ENCODE results near the gene FPR1.

The FPR1 gene

DNA sequence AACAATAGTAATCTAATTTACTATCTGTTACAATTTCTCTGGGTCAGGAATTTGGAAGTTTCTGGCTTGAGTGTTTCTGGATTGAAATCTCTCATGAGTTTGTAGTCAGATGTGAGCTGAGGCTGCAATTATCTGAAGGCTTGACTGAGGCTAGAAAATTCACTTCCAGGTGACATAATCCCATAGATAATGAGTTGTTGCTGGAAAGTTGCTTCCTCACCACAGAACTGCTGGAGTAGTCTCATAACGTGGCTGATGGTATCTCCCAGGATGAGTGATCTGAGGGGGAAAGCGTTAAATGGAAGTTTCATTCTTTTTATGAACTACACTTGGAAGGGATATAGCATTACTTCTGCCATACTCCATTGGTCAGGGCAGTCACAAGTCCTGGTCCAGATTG is 28.0 kb upstream of the FPR1 start:
- in situ Hi-C loops (cut with MboI; ENCODE audit: low sequenced_read_pairs), result loop anchor here (5.0 kb wide), 1 partner anchor 122 kb away; no protein-coding TSS in a partner anchor

DNA sequence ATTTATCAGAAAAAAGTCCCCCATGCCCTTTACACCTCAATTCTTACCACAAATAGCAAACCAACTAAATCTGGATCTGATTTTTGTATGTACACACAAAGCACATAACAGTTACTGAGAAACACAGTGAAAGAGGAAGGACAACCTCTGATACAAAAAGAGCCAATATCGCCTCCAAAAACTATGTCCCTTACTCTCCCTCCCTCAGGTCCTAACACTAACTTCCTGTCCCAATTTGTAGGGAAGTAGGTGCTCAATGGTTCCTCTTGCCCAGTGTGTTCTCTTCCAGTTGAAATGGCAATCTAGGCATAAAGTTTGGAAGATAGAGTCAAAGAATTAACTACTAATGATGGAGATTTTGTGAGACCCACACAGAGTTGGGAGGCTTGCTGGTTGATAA is 27.5 kb upstream of the FPR1 start:
- in situ Hi-C loops (cut with MboI; ENCODE audit: low sequenced_read_pairs), result loop anchor here (5.0 kb wide), 1 partner anchor 122 kb away; no protein-coding TSS in a partner anchor

DNA sequence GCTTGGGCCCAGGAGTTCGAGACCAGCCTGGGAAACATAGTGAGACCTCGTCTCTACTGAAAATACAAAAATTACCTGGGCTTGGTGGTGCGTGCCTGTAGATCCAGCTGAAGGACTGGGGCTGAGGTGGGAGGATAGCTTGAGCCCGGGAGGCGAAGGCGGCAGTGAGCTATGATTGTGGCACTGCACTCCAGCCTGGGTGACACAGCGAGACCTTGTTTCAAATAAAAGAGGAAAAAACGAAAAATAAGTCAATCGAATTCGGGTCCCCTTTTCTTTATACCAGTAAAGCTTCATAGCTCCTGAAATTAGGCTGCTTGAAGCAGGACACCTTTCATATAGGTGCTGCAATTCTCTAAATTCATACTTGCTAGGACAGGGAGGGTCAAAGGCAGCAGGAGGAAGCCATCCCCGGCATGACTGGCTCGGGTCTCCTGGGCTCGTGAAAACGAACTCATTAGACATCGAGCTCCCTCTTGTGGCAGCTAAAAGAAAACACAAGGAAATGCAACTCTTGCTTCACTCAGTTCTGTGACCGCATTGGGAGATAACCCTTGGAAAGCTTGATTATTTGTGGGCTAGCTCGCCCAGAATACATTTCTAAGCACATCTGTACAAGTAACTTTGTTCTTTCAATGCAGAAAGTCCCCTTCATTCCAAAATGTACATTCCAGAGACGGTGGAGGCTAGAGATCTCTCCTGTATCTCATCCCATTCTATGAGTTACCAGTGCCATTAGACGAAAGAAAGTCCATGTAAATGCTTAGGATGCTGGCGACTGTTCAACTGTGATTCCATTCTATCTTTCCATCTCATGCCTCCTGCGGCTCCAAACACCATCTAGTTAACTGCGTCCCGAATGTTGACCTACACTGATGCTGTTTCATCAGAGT is 26.1 kb upstream of the FPR1 start:
- in situ Hi-C loops (cut with MboI; ENCODE audit: low sequenced_read_pairs), result loop anchor here (5.0 kb wide), 1 partner anchor 121 kb away; no protein-coding TSS in a partner anchor

DNA sequence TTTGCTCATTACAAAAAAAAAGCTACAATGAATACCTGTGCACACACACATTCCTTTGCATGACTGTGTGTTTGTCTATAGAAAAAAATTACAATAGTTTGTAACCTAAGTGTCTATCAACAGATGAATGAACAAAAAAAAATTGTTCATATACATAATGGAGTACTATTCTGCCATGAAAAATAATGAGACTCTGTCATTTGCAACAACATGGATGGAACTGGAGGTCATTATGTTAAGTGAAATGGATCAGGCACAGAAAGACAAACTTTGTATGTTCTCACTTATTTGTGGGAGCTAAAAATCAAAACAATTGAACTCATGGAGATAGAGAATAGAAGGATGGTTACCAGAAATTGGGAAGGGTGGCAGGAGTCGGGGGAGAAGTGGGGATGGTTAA is 24.9 kb upstream of the FPR1 start:
- in situ Hi-C loops (cut with MboI; ENCODE audit: low sequenced_read_pairs), result loop anchor here (5.0 kb wide), 1 partner anchor 119 kb away; no protein-coding TSS in a partner anchor

DNA sequence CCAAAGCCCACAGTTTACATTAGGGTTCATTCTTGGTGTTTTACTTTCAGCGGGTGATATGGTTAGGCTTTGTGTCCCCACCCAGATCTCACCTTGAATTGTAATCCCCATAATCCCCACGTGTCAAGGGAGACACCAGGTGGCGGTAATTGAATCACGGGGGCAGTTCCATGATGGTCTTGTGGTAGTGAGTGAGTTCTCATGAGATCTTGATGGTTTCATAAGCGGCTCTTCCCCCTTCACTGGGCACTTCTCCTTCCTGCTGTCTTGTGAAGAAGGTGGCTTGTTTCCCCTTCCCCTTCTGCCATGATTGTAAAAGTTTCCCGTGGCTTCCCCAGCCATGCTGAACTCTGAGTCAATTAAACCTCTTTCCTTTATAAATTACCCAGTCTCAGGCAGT is 21.3 kb upstream of the FPR1 start:
- in situ Hi-C loops (cut with MboI; ENCODE audit: low sequenced_read_pairs), result no loop called here

DNA sequence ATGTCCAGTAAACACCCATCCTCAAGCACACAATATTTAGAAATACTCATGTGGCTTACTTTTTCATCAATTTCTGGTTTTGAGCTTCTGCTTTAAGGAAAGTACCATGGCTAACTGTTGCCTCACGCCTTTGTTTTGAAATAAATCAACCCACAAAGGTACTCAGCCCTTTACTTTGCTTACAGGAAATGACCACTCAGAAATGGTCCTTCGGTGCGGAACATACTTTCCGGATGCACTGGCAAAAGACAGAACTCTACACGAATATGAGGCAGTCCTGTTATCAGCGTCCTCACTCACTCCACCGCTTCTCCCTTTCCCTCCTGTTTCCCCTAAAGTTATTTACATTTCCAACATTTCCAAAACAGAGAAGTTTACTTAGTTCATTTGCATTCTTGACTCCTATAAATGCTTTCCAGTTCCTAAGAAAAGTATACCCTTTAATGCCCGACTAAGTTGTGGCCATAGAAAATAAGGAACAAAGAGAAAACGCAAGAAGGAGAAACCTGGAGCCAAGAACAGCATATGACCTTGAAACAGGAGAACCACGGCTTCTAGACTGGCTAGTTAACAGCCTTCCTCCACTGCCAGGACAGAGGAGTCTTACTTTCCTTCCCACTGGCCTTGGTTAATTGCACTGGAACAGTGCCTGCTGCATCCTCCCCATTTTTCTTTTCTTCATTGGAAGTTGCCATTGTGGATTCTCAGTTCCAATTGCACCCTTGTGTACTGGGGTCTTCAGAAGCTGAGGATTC is 19.9 kb upstream of the FPR1 start:
- in situ Hi-C loops (cut with MboI; ENCODE audit: low sequenced_read_pairs), result no loop called here

DNA sequence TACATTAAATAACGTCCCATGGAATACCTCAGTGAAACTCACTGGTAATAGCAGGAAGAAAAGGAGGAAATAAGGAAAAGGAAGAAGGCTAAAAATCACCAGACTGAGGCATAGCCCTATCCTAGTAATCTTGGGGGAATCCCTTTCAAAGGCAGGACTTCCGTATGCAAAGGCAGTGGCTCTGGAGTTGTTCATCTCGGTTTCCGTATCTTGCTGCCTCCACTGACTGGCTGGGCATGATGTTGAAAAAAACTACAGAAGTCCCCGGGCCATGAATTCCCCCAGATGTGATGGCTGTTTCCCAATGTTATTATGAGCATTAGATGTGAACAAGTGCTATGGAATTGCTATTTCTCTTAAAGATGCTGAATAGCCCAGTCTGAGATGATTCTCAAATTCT is 14.8 kb upstream of the FPR1 start:
- in situ Hi-C loops (cut with MboI; ENCODE audit: low sequenced_read_pairs), result no loop called here

DNA sequence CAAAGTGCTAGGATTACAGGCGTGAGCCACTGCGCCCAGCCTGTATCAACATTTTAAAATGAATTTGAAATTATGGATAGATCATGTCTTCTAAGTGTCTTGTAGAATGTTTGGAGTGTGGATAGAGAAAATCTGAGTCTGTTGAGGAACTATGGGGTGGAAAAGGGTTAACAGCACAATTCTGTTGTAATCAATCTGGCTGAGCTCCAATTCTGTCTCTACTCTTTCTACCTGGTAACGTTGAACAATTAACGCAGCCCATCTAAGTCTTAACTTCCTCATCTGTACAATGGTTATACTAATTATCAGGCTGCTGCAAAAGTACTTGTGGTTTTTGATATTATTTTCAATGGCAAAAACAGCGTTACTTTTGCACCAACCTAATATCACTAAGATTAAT is 13.4 kb upstream of the FPR1 start:
- in situ Hi-C loops (cut with MboI; ENCODE audit: low sequenced_read_pairs), result no loop called here

DNA sequence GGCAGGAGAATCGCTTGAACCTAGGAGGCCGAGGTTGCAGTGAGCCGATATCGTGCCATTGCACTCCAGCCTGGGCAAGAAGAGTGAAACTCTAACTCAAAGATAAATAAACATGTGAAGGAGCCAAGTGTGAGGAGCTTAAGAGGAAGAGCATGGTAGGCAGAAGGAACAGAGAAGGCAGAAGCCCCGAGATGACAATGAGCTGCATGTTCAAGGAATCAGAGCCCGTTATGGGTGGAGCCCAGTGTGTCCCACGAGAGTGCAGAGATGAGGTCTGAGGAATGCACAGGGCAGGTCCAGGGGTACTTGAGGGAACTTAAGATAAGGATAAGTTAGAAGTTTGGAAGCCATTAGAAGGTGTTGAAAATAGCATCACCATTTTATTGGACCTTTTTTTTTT is 10.0 kb upstream of the FPR1 start:
- in situ Hi-C loops (cut with MboI; ENCODE audit: low sequenced_read_pairs), result no loop called here

DNA sequence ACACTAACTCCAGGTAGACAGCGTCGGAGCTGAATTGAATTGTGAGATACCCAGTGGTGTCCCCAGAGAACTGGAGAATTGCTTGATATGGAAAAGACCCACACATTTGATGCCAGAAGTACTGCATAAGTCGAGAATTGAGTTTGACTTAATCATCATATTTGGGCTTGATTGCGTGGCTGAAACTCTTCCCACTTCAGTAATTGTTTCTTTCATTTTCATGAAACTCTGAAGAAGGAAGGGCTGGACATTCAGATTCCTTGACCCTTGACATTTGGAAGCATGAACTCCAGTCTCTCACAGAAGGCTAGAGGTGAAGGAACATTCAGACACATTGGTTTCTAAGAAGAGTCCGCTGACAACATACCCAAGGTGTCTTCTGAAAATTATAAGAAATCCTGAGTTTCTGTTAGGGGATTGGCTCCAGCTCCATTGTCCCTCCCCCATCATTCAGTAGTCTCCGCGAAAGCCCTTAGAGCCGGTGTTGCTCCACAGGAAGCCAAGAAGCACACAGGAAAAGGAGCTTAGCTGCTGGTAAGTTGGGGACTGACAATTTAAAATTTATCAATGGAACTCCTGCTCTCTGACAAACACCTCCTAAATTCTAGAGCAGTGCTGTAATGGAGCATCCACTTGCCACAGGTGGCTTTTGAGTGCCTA is 9.1 kb upstream of the FPR1 start, which contains the start of gene FPR2:
Gene FPR2 (plus strand): TSS at position 484 of the 660 bp plus-strand sequence. CDS start 7,479 bp downstream, outside the sequence.
- in situ Hi-C loops (cut with MboI; ENCODE audit: low sequenced_read_pairs), result no loop called here

DNA sequence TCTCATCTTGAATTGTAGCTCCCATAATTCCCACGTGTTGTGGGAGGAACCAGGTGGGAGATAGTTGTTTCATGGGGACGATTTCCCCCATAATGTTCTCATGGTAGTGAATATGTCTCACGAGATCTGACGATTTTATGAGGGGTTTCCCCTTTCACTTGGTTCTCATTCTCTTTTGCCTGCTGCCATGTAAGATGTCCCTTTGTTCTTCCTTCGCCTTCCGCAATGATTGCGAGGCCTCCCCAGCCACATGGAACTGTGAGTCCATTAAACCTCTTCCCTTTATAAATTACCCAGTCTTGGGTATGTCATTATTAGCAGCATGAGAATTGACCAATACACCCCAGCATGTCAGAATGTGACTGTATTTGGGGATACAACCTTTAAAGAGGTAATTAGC is 3.9 kb upstream of the FPR1 start:
- in situ Hi-C loops (cut with MboI; ENCODE audit: low sequenced_read_pairs), result no loop called here

DNA sequence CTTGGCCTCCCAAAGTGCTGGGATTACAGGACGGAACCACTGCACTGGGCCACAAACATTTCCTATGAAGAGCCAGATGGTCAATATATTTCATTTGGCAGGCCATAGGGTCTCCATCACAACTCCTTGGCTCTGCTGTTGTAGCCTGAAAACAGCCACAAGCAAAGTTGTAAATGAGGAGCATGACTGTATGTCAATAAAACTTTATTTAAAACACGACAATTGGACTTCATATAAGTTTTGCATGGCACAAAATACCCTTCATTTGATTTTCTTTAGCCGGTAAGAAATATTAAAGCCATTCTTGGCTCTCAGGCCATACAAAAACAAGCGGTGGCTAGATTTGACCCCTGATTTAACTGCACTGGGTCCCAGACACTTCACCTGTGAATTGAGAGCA is 3.1 kb upstream of the FPR1 start:
- in situ Hi-C loops (cut with MboI; ENCODE audit: low sequenced_read_pairs), result no loop called here

DNA sequence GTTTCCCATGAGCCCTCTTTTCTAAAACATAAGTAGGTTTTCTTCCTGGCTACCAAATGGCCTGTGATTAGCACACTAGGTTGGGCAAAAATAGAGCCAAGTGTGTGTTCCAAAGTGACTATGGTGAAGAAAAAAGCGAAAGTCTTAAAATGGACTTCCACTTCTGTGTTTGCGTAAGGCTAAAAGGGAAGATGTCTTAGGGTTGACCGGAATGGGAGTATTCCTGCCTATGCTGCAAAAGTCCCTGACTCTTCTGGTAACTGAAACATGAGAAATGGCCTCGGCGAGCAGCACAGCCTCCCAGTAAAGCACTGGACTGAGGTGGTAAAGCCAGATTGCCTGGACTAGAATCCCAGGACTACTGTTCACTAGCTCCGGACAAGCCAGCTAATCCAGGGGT is 2.4 kb upstream of the FPR1 start:
- in situ Hi-C loops (cut with MboI; ENCODE audit: low sequenced_read_pairs), result no loop called here

DNA sequence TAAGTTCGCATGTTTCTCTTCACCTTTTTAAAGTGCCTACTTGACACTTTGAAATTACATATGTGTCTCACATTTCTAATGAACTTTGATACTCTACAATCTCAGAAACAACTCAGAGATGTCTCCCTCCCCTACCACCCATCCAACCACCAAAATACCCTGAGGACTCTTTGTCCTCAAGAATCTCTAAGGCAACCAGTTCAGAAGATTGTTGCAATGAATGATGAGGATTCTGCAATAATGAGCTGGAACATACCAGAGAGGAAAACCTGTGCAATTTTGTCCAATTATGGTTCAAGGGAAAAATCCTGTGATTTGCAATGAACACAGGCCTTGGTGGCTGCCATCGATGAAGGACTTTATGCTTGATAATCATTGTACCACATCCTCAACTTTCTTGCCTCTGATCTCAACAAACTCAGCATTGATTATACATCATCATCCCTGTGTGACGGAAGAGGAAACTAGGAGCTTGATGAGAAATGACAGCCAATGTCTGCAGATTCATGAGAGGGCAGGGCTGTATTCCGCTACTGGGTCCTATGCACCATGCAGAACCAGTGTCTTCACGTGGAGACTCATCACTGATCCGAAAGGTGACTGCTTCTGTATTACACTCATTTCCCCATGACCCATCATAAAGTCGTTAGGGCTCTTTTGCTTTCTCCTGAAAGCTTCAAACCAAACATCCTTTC is 1.1 kb downstream of the FPR1 start:
- in situ Hi-C loops (cut with MboI; ENCODE audit: low sequenced_read_pairs), result no loop called here

DNA sequence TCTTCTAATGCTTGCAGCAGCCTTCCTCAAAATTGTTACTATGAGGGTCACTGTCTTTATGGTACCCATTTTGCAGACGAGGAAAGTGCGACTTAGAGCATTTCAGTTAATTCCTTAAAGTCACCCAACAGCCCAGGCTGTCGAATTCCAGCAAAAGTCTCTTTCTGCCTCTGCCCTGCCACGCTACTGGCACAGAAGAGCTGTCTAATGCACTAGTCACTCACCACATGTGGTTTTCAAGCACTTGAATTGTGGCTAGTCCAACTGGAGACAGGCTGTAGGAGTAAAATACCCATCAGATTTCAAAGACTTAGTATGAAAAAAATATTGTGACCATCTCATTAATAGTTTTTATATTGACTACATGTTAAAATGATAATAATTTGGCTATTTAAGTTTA is 1.7 kb downstream of the FPR1 start:
- in situ Hi-C loops (cut with MboI; ENCODE audit: low sequenced_read_pairs), result no loop called here

DNA sequence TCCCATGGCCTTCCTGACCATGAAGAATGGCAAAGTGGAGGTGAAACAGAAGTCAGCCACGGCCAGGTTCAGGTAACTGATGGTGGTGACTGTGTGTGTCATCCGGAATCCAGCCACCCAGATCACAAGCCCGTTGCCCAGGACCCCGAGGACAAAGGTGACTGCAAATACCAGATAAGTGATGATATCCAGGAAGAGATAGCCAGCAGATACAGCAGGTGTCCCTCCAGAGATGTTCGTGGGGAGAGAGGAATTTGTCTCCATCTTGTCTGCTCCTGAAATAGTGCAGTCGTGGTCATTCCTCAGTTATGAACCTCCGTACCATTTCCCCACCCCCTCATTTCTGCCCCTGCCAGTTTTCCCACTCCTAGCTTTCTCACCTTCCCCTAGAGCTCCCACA is 4.9 kb downstream of the FPR1 start:
- in situ Hi-C loops (cut with MboI; ENCODE audit: low sequenced_read_pairs), result no loop called here

DNA sequence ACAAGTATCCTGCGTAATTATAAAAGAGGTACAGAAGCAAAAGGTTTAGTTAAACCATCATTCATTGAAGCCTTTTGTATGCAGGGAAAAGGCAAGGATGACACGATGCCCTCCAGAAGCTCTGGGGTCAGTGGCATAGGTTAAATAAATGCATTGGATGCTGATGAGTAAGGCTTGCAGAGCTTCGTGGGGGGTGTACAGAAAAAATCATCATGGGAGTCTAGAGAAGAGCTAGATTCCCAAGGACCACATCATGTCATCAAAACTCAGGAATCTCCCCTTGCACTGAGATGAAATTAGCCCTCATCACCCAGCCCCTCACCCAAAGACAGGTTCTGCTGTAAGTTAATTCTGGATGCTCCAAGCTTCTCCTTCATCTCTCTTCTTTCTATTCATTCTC is 8.3 kb downstream of the FPR1 start:
- in situ Hi-C loops (cut with MboI; ENCODE audit: low sequenced_read_pairs), result no loop called here

DNA sequence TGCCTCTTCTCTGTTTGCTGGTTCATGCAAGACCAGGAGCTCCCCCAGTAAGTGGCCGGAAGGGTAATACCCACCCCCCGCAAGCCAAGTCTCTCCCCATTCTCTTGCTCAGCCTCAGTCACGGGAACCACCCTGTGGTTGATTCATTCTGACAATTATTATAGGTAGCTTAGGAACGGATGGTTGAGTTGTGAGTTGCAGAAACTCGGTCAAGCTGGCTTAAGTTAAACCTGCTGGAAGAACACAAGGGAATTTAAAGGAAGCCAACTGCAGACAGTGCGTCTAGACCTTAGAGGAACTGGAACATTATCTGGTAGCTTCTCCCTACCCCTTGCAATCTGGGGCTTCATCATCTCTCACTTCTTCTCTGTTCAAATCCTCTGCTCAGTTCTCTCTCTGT is 8.9 kb downstream of the FPR1 start:
- in situ Hi-C loops (cut with MboI; ENCODE audit: low sequenced_read_pairs), result no loop called here

DNA sequence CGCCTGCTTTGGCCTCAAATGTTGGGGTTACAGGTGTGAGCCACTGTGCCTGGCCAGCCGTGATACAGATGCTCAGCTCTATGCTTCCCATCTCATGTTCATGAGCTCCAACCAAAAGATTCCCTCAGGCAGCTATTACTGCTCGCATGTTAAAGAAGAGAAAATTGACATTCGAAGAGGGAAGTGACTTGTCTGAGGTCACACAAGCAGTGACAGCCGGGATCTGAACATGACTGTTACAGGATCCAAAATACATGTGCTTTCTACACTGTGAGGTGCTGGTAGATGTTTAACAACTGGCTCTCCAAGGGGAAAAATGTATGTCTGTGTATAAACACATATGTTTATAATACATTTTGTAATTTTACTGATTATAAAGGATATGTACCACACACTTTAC is 11.3 kb downstream of the FPR1 start:
- in situ Hi-C loops (cut with MboI; ENCODE audit: low sequenced_read_pairs), result no loop called here

DNA sequence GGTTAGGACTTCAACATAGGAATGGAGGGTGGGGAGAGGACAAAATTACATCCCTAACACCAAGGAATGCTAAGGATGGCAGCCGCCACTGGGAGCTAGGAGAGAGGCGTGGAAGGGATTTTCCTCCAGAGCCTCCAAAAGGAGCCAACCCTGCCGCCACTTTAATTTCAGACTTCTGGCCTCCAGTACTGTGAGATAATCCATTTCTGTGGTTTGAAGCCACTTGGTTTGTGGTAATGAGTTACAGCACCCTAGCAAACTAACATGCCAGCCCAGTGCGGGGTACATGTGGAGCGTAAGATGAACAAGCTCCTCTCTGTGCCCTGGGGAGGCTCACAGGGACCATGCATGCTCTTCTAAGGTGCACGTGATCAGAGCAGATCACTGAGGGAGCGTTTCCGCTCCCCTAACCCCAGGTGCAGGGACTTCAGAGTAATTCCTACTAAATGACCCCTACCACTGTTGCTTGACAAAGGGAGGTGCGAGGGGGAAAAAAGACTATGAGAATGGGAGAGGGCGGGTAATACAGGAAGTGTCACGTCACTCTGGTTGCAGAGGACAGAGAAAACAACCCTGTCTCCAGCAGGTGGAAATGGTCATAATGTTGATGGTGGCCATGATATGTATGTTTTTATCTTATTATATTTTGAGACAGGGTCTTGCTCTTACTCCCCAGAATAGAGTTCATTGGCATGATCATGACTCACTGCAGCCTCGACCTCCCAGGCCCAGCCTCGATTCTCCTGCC is 12.0 kb downstream of the FPR1 start:
- in situ Hi-C loops (cut with MboI; ENCODE audit: low sequenced_read_pairs), result no loop called here

All from HL-60/S4 (cell line).